ENCODE measurements around the gene LARGE1. TPM values are rescaled to one million over a fixed set of nuclear protein-coding genes. Genes with fewer than 3 reads are reported as not detected.

Gene LARGE1
- total RNA-seq, 1 experiment from 2014 or later, result 2.5 TPM

DNA sequence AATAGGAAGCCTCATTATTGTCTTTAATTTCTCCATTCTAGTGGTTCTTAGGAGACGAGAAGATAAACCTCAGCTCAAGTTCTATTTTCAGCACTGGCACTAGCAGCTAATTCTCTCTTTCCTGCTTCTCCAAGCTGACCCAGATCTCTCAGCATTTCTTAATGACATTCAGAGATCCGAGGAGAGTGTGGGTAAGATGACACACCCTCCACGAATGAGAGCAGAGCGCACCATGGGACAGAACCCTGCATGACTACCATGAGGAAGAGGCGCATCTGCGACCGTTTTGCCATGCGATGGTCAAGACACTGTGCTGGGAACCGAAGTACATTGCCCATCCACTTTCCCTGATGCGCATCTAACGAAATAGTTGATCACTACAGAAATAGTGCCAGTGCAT is 241.8 kb downstream of the LARGE1 start:
- no peak for TF ChIP-seq TCF7L2 (IDR thresholded peaks at IDR 0.05; ENCODE audit: low read depth, low read length)
- TF ChIP-seq SIN3A (IDR thresholded peaks at IDR 0.05; ENCODE audit: borderline replicate concordance, insufficient read depth, low read depth, low read length), result no peak
- TF ChIP-seq, protein P1, sequence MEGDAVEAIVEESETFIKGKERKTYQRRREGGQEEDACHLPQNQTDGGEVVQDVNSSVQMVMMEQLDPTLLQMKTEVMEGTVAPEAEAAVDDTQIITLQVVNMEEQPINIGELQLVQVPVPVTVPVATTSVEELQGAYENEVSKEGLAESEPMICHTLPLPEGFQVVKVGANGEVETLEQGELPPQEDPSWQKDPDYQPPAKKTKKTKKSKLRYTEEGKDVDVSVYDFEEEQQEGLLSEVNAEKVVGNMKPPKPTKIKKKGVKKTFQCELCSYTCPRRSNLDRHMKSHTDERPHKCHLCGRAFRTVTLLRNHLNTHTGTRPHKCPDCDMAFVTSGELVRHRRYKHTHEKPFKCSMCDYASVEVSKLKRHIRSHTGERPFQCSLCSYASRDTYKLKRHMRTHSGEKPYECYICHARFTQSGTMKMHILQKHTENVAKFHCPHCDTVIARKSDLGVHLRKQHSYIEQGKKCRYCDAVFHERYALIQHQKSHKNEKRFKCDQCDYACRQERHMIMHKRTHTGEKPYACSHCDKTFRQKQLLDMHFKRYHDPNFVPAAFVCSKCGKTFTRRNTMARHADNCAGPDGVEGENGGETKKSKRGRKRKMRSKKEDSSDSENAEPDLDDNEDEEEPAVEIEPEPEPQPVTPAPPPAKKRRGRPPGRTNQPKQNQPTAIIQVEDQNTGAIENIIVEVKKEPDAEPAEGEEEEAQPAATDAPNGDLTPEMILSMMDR (IDR thresholded peaks at IDR 0.05), result no peak
- no peak for TF ChIP-seq POLR2AphosphoS5 (IDR thresholded peaks at IDR 0.05; ENCODE audit: low read depth, low read length)
- TF ChIP-seq, protein P2, sequence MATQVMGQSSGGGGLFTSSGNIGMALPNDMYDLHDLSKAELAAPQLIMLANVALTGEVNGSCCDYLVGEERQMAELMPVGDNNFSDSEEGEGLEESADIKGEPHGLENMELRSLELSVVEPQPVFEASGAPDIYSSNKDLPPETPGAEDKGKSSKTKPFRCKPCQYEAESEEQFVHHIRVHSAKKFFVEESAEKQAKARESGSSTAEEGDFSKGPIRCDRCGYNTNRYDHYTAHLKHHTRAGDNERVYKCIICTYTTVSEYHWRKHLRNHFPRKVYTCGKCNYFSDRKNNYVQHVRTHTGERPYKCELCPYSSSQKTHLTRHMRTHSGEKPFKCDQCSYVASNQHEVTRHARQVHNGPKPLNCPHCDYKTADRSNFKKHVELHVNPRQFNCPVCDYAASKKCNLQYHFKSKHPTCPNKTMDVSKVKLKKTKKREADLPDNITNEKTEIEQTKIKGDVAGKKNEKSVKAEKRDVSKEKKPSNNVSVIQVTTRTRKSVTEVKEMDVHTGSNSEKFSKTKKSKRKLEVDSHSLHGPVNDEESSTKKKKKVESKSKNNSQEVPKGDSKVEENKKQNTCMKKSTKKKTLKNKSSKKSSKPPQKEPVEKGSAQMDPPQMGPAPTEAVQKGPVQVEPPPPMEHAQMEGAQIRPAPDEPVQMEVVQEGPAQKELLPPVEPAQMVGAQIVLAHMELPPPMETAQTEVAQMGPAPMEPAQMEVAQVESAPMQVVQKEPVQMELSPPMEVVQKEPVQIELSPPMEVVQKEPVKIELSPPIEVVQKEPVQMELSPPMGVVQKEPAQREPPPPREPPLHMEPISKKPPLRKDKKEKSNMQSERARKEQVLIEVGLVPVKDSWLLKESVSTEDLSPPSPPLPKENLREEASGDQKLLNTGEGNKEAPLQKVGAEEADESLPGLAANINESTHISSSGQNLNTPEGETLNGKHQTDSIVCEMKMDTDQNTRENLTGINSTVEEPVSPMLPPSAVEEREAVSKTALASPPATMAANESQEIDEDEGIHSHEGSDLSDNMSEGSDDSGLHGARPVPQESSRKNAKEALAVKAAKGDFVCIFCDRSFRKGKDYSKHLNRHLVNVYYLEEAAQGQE (IDR thresholded peaks at IDR 0.05; ENCODE audit: insufficient read depth in 1 of 2, low read depth in 2 of 2, low read length in 1 of 2), result no peak
- POLR2A ChIA-PET, result no interaction called here
- intact Hi-C loops (cut with micrococcal nuclease; ENCODE audit: unreplicated experiment), result loop anchor here (10.0 kb wide), 1 partner anchor 1146 kb away; no protein-coding TSS in a partner anchor

DNA sequence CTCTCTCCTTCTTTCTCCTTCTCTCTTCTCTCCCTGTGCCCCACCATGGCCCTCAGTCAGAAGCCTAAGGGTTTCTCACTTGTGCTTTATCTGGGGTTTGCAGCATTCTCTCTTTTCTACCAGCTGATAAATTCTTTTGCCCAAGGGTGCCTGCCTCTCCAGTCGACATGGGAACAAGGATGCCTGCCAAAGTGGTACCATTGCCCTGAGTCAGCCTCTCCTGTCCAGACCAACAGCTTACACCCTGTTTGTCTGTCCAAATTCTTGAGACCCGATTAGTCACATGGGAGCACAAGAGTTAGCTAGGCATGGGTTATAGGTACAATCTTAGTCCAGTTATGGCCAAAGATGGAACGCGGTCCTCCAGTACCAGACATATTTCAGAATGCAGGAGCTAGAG is 242.7 kb downstream of the LARGE1 start:
- ChIA-PET POLR2A (no interaction called here), CTCF (no interaction called here)
- ATAC-seq (no peak), DNase-seq (ENCODE audit: low read depth, low spot score) (no peak)
- in situ Hi-C loops (cut with HindIII; ENCODE audit: low pct_unique_long_range_greater_than_20kb, low sequenced_read_pairs), result no loop called here
- Histone ChIP-seq H3K27me3 (ENCODE audit: control insufficient read depth, insufficient read depth, low read length) (no peaks in the 10 kb centered on the region), H3K4me1 (ENCODE audit: control insufficient read depth, insufficient read depth, low read length) (no peaks in the 10 kb centered on the region), H3K36me3 (ENCODE audit: control insufficient read depth, insufficient read depth, low read length) (no peaks in the 10 kb centered on the region), H3K27ac (ENCODE audit: low read length) (no peak overlapping the region), H3K9me3 (ENCODE audit: control insufficient read depth, insufficient read depth, low read depth, low read length) (no peaks in the 10 kb centered on the region), H3K4me3 (ENCODE audit: low read depth in 2 of 2, low read length in 2 of 2) (no peak overlapping the region)
- BruUV-seq (replicated peaks), result no TSS peak
- TF ChIP-seq TCF7L2 (IDR thresholded peaks at IDR 0.05; ENCODE audit: low read depth, low read length) (no peak), POLR2AphosphoS5 (IDR thresholded peaks at IDR 0.05; ENCODE audit: low read depth, low read length) (no peak)
- TF ChIP-seq, protein P2 (IDR thresholded peaks at IDR 0.05; ENCODE audit: insufficient read depth in 1 of 2, low read depth in 2 of 2, low read length in 1 of 2), result no peak
- TF ChIP-seq, protein P1 (IDR thresholded peaks at IDR 0.05), result no peak
- intact Hi-C loops (cut with micrococcal nuclease; ENCODE audit: unreplicated experiment), result loop anchor here (10.0 kb wide), 1 partner anchor 1147 kb away; no protein-coding TSS in a partner anchor

More for the DNA sequence above, 241.8 kb downstream of the LARGE1 start:
- BruUV-seq (replicated peaks), result no TSS peak
- Histone ChIP-seq H3K36me3 (ENCODE audit: control insufficient read depth, insufficient read depth, low read length) (no peaks in the 10 kb centered on the region), H3K4me1 (ENCODE audit: control insufficient read depth, insufficient read depth, low read length) (no peaks in the 10 kb centered on the region), H3K27me3 (ENCODE audit: control insufficient read depth, insufficient read depth, low read length) (no peaks in the 10 kb centered on the region), H3K4me3 (ENCODE audit: low read depth in 2 of 2, low read length in 2 of 2) (no peak overlapping the region), H3K9me3 (ENCODE audit: control insufficient read depth, insufficient read depth, low read depth, low read length) (no peaks in the 10 kb centered on the region), H3K27ac (ENCODE audit: low read length) (no peak overlapping the region)
- DNase-seq (ENCODE audit: low read depth, low spot score), result no peak
- in situ Hi-C loops (cut with HindIII; ENCODE audit: low pct_unique_long_range_greater_than_20kb, low sequenced_read_pairs), result no loop called here
- CTCF ChIA-PET, result no interaction called here
- no peak for ATAC-seq

Data from Panc1 (cell line).